ENCODE results near the gene ALG1. TPM values are rescaled to one million over a fixed set of nuclear protein-coding genes. Genes with fewer than 3 reads are reported as not detected.
"Not testable (repeated sequence)": the region's sequence is repeated elsewhere in the genome, so short reads cannot be mapped to it uniquely, and the experiment has no call there.

The ALG1 gene
- total and polyA plus RNA-seq, 2 donors from 2014 or later, result 23.4 to 26.4 TPM

DNA sequence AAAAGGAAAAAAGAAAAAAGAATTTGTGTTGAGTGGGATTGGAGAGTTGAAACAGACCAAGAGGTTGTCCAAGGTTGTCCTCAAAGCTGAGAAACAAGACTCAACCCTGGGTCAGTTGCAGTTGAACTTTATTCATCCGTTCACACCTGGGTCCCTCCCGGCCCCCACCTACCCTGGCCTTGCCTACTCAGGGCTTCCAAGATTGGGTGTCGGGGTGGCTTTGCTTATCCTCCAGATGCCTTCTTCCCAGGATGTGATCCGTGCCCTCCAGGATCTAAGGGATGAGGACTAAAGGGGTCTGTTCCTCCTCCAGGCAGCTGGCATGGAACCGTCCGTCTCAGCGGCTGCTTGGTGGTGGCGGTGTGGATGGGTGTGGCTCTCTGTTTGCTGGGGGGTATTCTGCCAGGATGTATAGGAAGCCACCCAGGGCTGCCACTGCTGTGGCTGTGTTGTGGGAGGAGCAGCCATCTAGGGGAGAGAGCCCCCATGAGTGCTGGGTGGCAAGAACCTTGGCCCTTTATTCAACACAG is 27.6 kb upstream of the ALG1 start:
- no peaks in the 10 kb centered on the region for H3K4me1 ChIP-seq (ENCODE audit: control insufficient read depth in 2 of 3, insufficient read depth in 2 of 3, low read depth in 1 of 3, low read length in 3 of 3)
- DNase-seq (peak in 1 of 5 donors; percentile 19), FAIRE-seq (no peak)
- peaks cover 0 to 3% (median 0%) of the 10 kb centered on the region in 3 donors for H3K36me3 ChIP-seq (ENCODE audit: control insufficient read depth in 2 of 3, insufficient read depth in 3 of 3, low read length in 3 of 3)
- intact Hi-C loops (cut with DNase I), result no loop called here
- H3K27me3 ChIP-seq (ENCODE audit: control insufficient read depth, insufficient read depth, low read length), result no peaks in the 10 kb centered on the region
- TF ChIP-seq, protein P1, sequence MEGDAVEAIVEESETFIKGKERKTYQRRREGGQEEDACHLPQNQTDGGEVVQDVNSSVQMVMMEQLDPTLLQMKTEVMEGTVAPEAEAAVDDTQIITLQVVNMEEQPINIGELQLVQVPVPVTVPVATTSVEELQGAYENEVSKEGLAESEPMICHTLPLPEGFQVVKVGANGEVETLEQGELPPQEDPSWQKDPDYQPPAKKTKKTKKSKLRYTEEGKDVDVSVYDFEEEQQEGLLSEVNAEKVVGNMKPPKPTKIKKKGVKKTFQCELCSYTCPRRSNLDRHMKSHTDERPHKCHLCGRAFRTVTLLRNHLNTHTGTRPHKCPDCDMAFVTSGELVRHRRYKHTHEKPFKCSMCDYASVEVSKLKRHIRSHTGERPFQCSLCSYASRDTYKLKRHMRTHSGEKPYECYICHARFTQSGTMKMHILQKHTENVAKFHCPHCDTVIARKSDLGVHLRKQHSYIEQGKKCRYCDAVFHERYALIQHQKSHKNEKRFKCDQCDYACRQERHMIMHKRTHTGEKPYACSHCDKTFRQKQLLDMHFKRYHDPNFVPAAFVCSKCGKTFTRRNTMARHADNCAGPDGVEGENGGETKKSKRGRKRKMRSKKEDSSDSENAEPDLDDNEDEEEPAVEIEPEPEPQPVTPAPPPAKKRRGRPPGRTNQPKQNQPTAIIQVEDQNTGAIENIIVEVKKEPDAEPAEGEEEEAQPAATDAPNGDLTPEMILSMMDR (IDR thresholded peaks at IDR 0.05; ENCODE audit: borderline replicate concordance, extremely low read depth, insufficient read depth), result no peak
- no peak overlapping the region for H3K27ac ChIP-seq (ENCODE audit: low read depth in 2 of 2, low read length in 2 of 2)
- no peak overlapping the region for H3K9ac ChIP-seq (ENCODE audit: low read length in 3 of 3)
- no peaks in the 10 kb centered on the region for H3K9me3 ChIP-seq (ENCODE audit: control insufficient read depth in 2 of 3, insufficient read depth in 1 of 3, low read length in 3 of 3)
- no peak overlapping the region for H3K4me3 ChIP-seq (ENCODE audit: low read length in 3 of 3)

DNA sequence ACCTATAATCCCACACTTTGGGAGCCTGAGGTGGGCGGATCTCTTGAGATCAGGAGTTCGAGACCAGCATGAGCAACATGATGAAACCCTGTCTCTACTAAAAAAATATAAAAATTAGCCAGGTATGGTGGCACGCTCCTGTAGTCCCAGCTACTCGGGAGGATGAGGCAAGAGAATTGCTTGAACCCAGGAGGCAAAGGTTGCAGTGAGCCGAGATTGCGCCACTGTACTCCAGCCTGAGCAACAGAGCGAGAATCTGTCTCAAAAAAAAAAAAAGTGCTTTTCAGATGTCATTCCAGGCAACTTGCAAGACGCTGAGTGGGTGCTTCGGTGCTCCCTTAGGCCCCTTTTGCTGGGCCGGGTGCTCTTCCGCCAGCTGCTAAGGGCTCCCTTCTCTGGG is 27.1 kb upstream of the ALG1 start:
- H3K27ac ChIP-seq (ENCODE audit: low read depth in 2 of 2, low read length in 2 of 2); FAIRE-seq; intact Hi-C loops (cut with DNase I); H3K27me3 ChIP-seq (ENCODE audit: control insufficient read depth, insufficient read depth, low read length); H3K4me1 ChIP-seq (ENCODE audit: control insufficient read depth in 2 of 3, insufficient read depth in 2 of 3, low read depth in 1 of 3, low read length in 3 of 3); H3K9ac ChIP-seq (ENCODE audit: low read length in 3 of 3); H3K36me3 ChIP-seq (ENCODE audit: control insufficient read depth in 2 of 3, insufficient read depth in 3 of 3, low read length in 3 of 3); H3K4me3 ChIP-seq (ENCODE audit: low read length in 3 of 3); H3K9me3 ChIP-seq (ENCODE audit: control insufficient read depth in 2 of 3, insufficient read depth in 1 of 3, low read length in 3 of 3): not testable (repeated sequence)
- peak in 1 of 5 donors; percentile 8 for DNase-seq

DNA sequence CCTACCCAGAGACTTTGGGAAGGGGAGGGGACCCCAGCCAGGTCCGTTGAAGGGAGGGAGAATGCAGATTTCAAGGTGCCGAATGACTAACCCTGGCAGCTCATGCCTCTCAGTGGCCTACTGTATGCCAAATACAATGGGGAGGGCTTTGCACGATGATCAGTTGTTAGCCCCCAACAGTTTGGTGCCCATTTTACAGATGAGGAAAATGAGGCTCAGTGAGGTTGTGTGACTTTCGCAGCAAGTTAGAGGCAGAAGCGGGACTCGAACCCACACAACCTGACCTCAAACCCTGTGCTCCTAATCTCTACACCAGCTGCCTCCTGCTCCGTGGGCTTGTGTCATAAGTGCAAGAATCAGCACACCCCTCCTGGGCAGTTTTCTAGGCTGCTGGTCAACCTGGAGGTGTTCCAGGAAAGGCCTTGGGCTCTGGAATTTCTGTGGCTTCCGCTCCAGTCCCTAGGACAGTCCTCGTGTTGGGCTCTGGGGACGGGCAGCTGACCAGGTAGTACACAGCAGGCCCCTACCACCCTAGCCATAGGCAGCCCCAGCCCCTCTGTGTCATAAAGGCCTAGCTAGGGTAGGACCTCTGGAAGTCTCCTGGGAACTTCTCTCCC is 26.0 kb upstream of the ALG1 start:
- FAIRE-seq (no peak), DNase-seq (peak in 2 of 5 donors; percentile 15 to 18)
- no peaks in the 10 kb centered on the region for H3K27me3 ChIP-seq (ENCODE audit: control insufficient read depth, insufficient read depth, low read length)
- peaks cover 0 to 3% (median 0%) of the 10 kb centered on the region in 3 donors for H3K36me3 ChIP-seq (ENCODE audit: control insufficient read depth in 2 of 3, insufficient read depth in 3 of 3, low read length in 3 of 3)
- H3K4me1 ChIP-seq (ENCODE audit: control insufficient read depth in 2 of 3, insufficient read depth in 2 of 3, low read depth in 1 of 3, low read length in 3 of 3), result no peaks in the 10 kb centered on the region
- TF ChIP-seq, protein P1 (IDR thresholded peaks at IDR 0.05; ENCODE audit: borderline replicate concordance, extremely low read depth, insufficient read depth), result no peak
- H3K27ac ChIP-seq (ENCODE audit: low read depth in 2 of 2, low read length in 2 of 2), result no peak overlapping the region
- H3K9ac ChIP-seq (ENCODE audit: low read length in 3 of 3), result no peak overlapping the region
- no peaks in the 10 kb centered on the region for H3K9me3 ChIP-seq (ENCODE audit: control insufficient read depth in 2 of 3, insufficient read depth in 1 of 3, low read length in 3 of 3)
- H3K4me3 ChIP-seq (ENCODE audit: low read length in 3 of 3), result no peak overlapping the region
- intact Hi-C loops (cut with DNase I), result no loop called here

DNA sequence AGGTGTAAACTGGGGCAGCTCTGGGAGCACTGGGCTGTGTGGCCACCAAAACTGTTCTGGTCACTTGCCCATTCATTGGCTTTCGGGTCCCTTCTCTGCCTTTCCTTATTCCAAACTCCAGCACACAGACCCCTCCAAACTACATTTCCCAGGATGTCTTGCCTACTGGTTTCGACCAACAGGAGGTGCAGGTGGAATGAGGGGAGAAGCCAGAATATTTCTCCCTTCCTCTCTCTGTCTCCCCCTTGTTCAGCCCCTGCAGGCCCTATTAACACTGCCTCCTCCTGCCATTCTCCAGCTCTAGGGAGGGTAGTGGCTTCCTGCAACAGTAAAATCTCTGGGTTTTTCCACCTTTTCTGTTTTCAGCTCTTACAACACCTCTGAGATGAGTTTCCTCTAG is 24.7 kb upstream of the ALG1 start:
- DNase-seq (peak in 2 of 5 donors; percentile 4 to 8), FAIRE-seq (no peak)
- no peak overlapping the region for H3K4me3 ChIP-seq (ENCODE audit: low read length in 3 of 3)
- no peak overlapping the region for H3K27ac ChIP-seq (ENCODE audit: low read depth in 2 of 2, low read length in 2 of 2)
- H3K27me3 ChIP-seq (ENCODE audit: control insufficient read depth, insufficient read depth, low read length), result no peaks in the 10 kb centered on the region
- H3K9me3 ChIP-seq (ENCODE audit: control insufficient read depth in 2 of 3, insufficient read depth in 1 of 3, low read length in 3 of 3), result no peaks in the 10 kb centered on the region
- no peak overlapping the region for H3K9ac ChIP-seq (ENCODE audit: low read length in 3 of 3)
- peaks cover 0 to 3% (median 0%) of the 10 kb centered on the region in 3 donors for H3K36me3 ChIP-seq (ENCODE audit: control insufficient read depth in 2 of 3, insufficient read depth in 3 of 3, low read length in 3 of 3)
- intact Hi-C loops (cut with DNase I), result no loop called here
- no peaks in the 10 kb centered on the region for H3K4me1 ChIP-seq (ENCODE audit: control insufficient read depth in 2 of 3, insufficient read depth in 2 of 3, low read depth in 1 of 3, low read length in 3 of 3)
- TF ChIP-seq, protein P1 (IDR thresholded peaks at IDR 0.05; ENCODE audit: borderline replicate concordance, extremely low read depth, insufficient read depth), result no peak

Data from kidney (tissue), 14 donors.